ENCODE data around the gene AUTS2.

AUTS2 gene

GRCh38 chr7:70545214-70545613 lies 946.9 kb downstream of the AUTS2 start:
- no peak for DNase-seq

DNA sequence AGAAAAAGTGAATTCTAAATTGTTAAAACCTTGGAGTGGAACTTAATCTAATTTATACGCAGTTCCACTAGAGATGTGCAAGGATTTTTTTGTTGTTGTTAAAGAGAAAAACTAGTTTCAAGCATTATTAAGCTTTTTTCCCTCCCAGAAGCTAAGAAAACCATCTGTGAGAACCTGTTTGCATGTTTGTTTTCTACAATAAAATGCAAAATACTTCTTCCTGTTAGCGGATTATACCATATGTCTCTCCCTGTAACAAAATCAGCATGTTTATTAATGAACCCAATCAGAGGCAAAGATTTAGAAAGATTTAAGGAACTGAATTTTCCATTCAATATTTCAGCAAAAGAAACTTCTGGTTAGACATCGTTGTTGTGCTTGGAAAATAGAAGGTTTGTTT lies 953.9 kb downstream of the AUTS2 start:
- DNase-seq, result no peak

- DNase-seq, result no peak
Measured at GRCh38 chr7:70553364-70553763, 955.1 kb downstream of the AUTS2 start.

GRCh38 chr7:70554646-70555045 lies 956.4 kb downstream of the AUTS2 start:
- DNase-seq, result no peak

GRCh38 chr7:70556761-70557160 lies 958.5 kb downstream of the AUTS2 start:
- no peak for DNase-seq

- no peak for DNase-seq
Measured at GRCh38 chr7:70557338-70557737, 959.1 kb downstream of the AUTS2 start.

DNA sequence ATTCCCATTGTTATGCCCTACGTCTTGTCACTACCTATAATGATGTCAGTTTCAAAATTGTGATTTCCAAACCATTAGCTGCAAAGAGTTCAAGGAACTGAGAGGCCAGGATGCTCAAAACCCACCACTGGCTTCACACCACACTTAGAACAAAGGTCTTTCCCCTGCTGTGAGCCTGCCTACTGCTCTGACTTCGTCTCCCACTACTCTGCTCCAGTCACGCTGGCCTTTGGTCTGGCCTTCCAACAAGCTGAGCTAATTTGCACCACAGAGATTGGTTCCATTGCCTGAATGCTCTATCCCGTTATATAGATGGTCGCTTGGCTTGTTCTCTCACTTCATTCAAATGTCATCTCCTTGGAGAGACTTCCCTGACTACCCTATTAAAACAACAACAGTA lies 961.5 kb downstream of the AUTS2 start:
- no peak for DNase-seq

DNA sequence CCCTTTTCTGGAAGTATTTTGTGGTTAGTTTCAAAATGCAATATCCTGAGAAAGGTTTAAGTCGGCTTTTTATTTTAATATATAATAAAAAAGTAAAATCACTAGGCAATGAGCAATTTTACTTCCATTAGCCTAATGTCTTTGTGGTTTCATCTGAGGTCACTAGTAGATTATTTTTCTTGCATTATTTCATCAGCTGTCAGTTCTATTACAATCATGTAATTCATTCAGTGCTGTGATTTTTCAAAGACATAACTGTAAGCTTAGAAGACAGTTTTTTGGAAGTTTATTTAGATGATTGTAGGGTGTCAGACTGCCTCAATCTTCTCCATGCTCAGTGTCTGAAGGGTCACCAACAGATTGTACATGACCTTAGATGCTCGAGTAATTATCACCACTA lies 965.7 kb downstream of the AUTS2 start:
- no peak for DNase-seq

DNA sequence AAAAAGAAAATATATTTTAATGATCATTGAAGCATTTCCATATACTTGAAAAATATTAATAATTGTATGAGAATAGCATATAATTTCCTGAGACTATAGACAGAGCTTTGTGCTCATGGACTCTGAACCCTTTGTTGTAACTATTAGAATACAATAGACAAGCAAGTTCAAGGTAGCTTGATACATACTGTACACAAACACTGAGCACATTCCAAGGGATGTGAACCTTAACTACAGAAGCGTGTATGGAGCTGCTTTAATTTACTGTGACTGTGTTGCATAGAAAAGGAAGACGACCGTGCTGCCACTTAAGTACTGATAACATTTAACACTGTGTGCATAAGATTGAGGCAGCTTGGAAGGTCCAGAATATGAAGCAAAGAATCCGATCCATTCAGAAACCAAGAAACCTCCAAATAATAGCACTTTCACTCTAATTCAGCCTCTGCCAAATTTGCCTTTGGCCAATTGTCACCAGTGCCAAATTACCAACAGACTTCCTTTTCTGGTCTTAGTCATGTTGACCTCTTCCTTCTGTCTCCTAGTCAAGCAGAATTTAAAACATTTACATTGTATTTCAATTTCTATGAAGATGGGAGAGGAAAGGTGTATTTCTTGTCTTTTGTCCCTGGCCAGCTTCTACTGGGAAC lies 967.6 kb downstream of the AUTS2 start:
- no peak for DNase-seq

DNA sequence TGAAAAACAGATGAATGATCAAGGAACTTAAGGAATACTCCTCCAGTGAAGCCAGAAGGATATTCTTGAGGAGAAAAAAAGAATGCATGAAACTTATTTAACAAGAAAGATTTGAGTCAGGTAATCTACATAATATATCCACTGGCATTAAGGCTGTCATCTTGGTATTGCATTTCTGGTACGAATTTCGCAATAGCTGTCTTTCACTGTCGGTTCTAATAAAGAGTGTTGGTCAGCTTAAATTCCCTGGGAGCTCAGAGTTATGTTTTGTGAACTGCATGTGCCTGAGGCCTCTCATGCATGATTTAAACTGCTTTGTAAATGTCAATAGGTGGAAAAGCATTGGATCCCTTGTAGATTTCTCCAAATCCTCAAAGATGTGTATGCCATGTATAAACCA lies 968.4 kb downstream of the AUTS2 start:
- DNase-seq, result no peak

DNA sequence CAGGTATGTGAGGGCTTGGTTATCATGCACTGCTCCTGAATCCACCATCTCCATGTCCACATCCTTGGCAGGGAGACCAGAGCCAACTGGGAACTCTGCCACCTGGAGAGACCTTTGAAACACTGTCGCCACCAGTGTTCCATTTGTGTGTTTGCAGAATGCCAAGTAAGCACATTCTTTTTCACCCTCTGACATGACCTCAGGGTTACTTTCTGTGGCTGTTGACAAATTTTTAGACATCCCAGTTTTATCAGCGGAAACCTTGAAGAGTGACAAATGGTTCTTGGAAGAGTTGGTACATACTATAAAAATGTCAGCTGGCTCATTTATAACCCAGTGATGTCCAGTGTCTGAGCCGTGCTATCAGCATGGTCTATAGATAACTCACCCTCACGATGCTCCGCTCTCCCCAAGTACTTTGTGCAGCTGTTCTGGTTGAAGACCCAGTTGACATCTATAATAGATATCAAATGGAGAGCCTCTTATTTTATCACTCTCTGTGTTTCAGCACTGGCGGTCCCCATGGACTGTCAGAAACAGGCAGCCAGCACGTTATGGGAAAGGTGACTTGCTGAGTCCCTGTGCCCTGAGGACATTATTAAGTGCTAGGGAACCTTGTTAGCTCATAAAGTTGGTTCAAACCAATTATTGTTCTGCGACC lies 970.5 kb downstream of the AUTS2 start:
- DNase-seq, result no peak

DNA sequence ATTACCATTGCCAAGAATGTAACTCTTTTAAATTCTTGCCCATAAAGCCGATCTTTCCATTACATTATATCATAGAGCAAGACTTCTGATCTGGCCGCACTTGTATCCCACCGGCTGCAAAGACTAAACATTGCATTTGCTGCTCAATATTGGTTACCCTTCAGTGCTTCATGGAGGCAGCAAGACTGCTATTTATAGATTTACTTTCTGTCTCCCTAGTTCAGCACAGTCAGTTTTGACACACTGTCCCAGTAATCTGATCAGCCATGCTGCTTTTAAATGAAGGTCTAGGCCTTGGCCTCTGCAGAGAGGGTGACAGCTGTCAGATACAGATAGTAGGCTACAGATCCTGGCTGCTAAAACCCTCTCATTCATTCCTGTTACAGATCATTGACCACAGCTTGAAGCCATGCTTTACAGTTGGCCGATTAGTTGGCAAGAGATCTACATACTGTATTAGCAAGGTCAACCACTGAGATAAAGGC lies 971.1 kb downstream of the AUTS2 start:
- no peak for DNase-seq

DNA sequence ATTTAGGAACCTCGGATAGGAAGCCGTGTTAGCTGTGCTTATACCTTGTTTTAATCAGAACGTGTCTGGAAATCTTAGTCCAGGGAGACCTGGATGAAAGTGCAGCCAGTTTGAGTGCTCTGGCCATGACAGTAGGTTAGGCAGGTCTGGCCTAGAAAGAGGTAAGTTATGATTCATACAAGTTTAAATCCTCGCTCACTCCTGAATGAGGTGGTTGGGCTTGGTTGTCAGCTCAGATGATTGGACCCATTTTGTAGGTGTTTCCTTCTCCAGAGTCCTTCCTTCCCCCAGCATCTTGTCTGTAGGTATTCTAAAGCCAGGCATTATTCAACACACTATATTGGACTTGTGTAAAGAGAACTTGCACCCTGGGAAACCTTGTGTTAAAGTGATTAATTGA lies 971.8 kb downstream of the AUTS2 start:
- DNase-seq, result no peak

GRCh38 chr7:70570961-70571360 lies 972.7 kb downstream of the AUTS2 start:
- no peak for DNase-seq

DNA sequence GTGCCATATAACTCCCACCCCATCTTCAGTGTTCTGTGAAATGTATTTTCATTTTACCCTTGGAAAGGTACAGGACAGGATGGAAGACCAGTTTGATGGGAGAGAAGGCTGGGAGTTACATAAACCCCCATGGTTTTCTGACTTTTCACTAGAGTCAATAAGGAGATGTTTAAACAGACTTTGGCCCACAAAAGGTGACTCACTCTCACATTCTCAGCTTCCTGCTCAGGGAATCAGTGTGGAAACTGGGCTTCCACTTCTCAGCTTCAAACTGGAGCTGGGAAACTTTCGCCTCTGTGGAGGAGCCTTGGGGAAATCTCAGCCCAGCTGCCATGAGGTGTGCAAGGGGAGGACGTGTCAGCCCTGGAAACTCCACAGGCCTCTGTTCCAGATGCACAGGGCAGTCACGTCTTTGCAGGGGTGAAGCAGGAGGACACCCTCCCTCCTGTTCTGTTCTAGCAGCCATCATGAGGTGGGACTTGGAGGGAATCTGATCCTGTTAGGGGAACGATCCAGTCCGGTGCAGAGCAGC lies 973.2 kb downstream of the AUTS2 start:
- no peak for DNase-seq

DNA sequence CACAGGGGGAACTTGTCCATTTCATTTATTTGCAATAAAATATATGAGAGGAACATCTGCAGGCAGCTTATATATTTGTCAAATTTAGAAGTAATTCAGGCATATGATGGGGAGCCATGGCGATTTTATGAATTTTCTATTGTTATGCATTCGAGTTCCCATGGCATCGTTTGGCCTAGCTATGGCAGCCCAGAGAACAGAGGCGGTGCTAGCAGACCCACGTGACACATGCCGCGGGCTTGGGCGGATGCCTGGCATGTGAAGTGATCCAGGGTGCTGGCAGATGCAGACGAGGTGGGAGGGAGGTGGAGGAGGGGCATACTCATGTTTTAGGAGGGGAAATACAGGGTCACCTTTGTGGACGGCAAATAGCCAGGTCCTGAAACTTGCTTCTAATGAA lies 973.7 kb downstream of the AUTS2 start:
- no peak for DNase-seq

DNA sequence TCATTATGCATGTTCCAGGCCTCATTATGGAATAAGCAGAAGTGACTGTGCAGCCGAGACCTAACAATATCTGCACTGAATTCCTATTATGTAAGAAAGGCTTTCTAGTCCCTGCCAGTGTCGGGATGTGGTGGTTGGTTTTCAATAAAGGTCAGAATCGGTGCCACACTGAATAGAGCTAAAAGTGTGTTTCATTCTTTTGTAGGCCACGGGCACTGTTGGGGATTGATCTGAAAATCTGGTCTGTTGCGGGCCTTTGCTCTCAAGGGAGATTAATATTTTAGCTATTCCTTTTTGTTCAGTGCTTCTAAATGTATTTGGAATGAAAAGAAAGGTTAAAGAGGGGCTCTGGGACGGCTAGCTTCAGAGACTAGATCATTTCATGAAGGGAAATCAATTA lies 974.3 kb downstream of the AUTS2 start:
- DNase-seq, result no peak

DNA sequence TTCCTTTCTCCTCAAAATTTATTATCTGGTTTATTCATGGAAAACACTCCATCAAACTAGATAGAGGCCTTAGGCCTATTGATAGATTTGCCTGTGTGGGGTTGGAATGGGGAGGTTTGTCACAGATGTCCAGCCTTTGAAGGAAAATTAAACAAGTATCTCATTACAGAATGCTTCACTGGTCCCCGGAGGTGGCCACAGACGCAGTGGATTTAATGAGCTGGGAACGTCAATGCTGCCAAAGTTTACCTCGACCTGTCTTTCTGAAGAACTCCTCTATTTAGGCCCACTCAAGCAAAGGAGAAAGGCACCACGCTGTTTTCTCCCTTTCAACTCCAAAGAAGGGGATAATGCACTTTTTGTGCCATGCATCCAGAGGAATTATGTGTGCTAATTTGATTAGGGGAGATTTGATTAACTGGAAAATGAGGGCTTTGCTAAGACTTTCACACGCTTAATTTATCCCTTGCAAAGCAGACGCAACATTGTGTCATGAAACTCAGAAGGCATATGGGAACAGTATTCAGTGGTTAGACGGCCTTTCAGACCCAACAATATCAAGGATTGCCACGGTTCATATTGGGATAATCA lies 974.9 kb downstream of the AUTS2 start:
- DNase-seq, result no peak

DNA sequence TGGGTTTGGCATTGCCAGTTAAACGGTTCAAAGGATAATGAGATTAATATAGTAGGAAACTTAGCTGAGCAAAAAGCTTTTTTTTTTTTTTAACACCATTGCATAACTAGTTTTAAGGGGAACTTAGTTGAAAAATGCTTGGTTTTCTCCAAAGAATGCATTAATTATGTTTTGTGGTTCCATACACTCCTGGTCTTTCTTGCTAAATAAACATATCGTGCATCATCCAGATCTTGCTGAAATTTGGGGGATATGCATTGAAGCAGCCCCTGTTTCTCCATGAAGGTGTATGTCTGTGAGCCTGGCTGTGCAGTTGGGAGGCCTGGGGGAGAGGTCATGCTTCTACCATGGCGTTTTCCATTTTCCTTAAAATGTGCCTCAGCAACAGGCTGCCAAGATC lies 975.4 kb downstream of the AUTS2 start:
- DNase-seq, result no peak

DNA sequence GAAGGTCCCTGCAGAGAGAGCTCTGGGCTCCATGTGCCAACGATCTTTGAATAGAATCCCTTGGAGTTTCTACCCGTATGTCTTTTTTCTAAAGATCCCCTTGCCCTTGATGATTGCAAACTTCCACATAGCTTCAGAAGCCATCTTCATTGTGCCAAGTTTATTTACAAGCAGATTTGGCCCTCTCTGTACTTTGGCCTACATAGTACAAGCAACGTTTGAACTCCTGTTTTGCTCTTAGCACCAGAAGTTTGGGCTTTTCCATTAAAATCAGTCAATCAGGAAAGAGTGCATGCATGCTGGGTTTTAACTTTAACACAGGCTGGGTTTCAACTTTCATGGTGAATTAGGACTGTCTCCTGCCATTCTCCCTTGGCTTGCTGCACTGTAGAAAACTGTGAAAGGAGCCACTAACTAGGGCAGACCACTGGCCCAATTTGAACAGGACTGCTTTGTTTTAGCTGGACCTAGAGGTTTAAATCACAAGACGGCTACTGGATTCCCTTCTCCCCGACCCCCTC lies 976.1 kb downstream of the AUTS2 start:
- no peak for DNase-seq

GRCh38 chr7:70574970-70575799 lies 976.9 kb downstream of the AUTS2 start:
- no peak for DNase-seq

GRCh38 chr7:70577078-70577477 lies 978.8 kb downstream of the AUTS2 start:
- DNase-seq, result no peak

GRCh38 chr7:70578131-70578530 lies 979.9 kb downstream of the AUTS2 start:
- no peak for DNase-seq
